Measurements from ENCODE around the gene SLC22A31.

DNA sequence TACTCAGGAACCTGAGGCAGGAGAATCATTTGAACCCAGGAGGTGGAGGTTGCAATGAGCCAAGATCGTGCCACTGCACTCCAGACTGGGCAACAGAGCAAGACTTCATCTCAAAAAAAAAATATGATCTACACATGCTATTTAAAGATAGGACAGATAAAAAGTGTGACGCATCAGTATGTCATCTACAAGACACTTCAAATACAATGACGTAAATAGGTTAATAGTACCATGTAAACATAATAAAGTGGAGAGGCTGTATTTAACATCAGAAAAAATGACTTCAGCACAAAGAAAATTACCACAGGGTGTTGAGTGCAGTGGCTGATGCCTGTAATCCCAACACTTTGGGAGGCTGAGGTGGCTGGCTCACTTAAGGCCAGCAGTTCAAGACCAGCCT, 37.4 kb upstream of the SLC22A31 start:
- no peak for TF ChIP-seq POLR2AphosphoS5 (IDR thresholded peaks at IDR 0.05; ENCODE audit: low read depth, low read length)
- TF ChIP-seq, protein P1, sequence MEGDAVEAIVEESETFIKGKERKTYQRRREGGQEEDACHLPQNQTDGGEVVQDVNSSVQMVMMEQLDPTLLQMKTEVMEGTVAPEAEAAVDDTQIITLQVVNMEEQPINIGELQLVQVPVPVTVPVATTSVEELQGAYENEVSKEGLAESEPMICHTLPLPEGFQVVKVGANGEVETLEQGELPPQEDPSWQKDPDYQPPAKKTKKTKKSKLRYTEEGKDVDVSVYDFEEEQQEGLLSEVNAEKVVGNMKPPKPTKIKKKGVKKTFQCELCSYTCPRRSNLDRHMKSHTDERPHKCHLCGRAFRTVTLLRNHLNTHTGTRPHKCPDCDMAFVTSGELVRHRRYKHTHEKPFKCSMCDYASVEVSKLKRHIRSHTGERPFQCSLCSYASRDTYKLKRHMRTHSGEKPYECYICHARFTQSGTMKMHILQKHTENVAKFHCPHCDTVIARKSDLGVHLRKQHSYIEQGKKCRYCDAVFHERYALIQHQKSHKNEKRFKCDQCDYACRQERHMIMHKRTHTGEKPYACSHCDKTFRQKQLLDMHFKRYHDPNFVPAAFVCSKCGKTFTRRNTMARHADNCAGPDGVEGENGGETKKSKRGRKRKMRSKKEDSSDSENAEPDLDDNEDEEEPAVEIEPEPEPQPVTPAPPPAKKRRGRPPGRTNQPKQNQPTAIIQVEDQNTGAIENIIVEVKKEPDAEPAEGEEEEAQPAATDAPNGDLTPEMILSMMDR (IDR thresholded peaks at IDR 0.05) = no peak
- no peak for TF ChIP-seq SIN3A (IDR thresholded peaks at IDR 0.05; ENCODE audit: borderline replicate concordance, insufficient read depth, low read depth, low read length)
- TF ChIP-seq, protein P2, sequence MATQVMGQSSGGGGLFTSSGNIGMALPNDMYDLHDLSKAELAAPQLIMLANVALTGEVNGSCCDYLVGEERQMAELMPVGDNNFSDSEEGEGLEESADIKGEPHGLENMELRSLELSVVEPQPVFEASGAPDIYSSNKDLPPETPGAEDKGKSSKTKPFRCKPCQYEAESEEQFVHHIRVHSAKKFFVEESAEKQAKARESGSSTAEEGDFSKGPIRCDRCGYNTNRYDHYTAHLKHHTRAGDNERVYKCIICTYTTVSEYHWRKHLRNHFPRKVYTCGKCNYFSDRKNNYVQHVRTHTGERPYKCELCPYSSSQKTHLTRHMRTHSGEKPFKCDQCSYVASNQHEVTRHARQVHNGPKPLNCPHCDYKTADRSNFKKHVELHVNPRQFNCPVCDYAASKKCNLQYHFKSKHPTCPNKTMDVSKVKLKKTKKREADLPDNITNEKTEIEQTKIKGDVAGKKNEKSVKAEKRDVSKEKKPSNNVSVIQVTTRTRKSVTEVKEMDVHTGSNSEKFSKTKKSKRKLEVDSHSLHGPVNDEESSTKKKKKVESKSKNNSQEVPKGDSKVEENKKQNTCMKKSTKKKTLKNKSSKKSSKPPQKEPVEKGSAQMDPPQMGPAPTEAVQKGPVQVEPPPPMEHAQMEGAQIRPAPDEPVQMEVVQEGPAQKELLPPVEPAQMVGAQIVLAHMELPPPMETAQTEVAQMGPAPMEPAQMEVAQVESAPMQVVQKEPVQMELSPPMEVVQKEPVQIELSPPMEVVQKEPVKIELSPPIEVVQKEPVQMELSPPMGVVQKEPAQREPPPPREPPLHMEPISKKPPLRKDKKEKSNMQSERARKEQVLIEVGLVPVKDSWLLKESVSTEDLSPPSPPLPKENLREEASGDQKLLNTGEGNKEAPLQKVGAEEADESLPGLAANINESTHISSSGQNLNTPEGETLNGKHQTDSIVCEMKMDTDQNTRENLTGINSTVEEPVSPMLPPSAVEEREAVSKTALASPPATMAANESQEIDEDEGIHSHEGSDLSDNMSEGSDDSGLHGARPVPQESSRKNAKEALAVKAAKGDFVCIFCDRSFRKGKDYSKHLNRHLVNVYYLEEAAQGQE (IDR thresholded peaks at IDR 0.05; ENCODE audit: insufficient read depth in 1 of 2, low read depth in 2 of 2, low read length in 1 of 2) = no peak
- TF ChIP-seq TCF7L2 (IDR thresholded peaks at IDR 0.05; ENCODE audit: low read depth, low read length) = no peak
